ENCODE results near the gene DENND1C.
A peak's percentile ranks its signal among the peaks of the same experiment; 100 is the strongest.

The DENND1C gene

DNA sequence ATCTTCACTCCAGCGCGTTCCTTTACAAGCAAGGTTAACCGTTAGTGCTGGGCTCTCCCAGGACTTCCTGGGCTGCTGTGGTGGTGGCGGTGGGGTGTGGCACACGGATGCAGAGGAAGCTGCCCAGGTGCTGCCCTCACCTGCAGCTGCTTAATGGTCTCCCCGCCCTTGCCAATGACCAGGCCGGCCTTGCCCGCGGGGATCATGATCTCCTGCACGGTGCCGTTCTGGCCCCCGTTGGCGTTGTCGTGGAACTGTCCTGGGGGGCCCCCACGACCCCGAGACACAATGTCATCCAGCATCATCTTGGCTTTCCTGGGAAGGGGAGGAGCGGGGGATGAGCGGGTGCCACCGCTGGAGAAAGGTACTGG lies 63.0 kb downstream of the DENND1C start:
- no peak for DNase-seq

DNA sequence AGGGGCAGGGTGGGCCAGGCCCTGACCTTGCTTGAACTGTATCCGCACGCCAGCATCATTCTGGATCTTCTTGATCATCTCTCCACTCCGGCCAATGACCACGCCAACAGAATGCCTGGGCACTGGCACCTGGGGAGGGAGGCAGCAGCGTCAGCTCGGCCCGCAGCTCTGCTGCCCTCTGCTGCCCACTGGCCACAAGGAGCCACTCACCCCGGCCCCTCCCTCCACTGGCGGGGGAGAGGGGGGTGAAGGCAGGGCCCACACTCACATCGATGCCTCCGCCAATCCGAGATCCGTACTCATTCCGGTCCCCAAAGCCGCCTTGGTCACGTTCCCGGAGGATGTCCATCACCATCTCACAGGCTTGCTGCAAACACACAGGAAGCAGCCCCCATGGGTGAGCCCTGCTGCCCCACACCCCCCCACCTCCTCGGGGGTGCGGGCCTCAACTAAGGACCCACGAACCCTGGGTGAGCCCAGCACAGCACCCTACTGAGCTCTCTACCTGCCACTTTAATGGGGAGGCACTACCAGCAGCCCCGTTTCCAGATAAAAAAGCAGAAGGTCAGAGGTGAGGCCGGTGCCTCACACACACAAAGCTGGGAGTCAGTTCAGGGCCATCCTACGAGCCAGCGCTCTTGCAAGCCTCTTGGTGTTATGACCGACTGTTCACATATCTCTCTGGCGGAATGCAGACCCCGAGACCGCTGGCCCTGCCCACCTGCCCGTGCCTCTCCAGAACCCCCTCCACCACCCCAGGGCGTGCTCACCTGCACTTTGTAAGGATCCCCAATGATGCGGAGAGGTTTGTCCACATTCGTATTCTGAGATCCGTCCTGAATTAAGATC lies 63.6 kb downstream of the DENND1C start:
- DNase-seq, result peak in 1 of 2 experiments; percentile 15
